ENCODE measurements around the gene PRR19.

PRR19 gene

GRCh38 chr19:42268704-42269477 lies 33.0 kb upstream of the PRR19 start, which contains the start of gene CIC:
TSS of gene CIC (plus strand) at chr19:42269252. CDS start at chr19:42271784, 2,532 bp downstream.
- H3K27me3 ChIP-seq (ENCODE audit: insufficient read depth, insufficient read length), result no peaks in the 10 kb centered on the region
- TF ChIP-seq YY1 (IDR thresholded peaks at IDR 0.05; ENCODE audit: insufficient read depth, insufficient read length) (no peak), SUZ12 (IDR thresholded peaks at IDR 0.05; ENCODE audit: extremely low read depth, insufficient read depth, insufficient read length) (no peak), ZNF274 (IDR thresholded peaks at IDR 0.05; ENCODE audit: low read depth, low read length) (no peak)

DNA sequence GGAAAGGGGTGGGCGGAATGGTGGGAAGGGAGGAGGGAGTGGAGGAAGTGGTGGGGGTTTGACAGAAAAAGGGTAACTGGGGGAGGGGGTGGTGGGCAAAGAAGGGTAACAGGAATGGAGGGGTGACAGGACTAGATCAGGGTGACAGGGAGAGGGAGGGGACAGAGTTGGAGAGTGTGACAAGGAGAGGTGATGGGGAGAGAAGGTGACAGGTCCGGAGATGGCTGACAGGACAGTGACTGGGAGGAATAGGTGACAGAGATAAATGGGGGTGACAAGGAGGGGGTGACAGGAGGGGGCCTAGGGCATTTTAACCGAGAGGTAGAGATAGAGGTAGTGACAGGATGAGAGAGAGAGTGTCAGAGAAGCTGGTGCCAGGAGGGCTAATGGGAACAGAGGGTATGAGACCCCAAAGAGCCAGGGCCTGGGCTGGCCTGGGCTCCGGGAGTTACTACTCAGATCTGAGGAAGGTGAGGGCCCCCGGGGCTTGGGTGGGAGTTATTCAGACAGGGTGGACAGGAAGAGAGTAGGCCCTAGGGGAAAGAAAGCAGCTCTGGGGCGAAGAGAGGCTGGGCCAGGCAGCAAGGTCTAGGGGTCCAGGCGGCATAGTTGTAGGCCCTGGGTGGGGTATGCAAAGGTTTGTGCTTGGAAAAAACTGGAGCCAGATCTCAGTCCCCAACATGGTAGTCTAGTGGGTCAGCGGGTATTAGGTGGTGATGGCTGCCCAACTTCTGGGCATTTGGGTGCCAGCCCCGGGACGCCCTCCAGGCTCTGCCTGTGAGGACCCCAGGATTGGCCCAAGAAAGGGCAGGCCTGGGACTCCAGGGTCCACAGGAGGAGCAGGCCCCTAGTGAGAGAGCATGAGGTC lies 32.2 kb upstream of the PRR19 start:
- H3K9me3 ChIP-seq (ENCODE audit: insufficient read depth, low read length), result no peaks in the 10 kb centered on the region
- peak overlapping the region; percentile 36 for H3K4me3 ChIP-seq (ENCODE audit: insufficient read length, low read depth)
- no peak for DNase-seq (ENCODE audit: low read depth, low spot score)
- H3K4me1 ChIP-seq (ENCODE audit: insufficient read depth, insufficient read length), result peaks cover 2% of the 10 kb centered on the region
- H3K27me3 ChIP-seq (ENCODE audit: insufficient read depth, insufficient read length), result no peaks in the 10 kb centered on the region
- no peak for TF ChIP-seq YY1 (IDR thresholded peaks at IDR 0.05; ENCODE audit: insufficient read depth, insufficient read length)
- H3K9ac ChIP-seq (ENCODE audit: insufficient read length, low read depth), result peak overlapping the region; percentile 61
- H3K36me3 ChIP-seq (ENCODE audit: insufficient read depth, insufficient read length, low read length), result peaks cover 31% of the 10 kb centered on the region

More at GRCh38 chr19:42268704-42269477, 33.0 kb upstream of the PRR19 start, which contains the start of gene CIC:
- Histone ChIP-seq H3K4me3 (ENCODE audit: insufficient read length, low read depth) (peak within 1 kb of the TSS; percentile 88), H3K36me3 (ENCODE audit: insufficient read depth, insufficient read length, low read length) (peaks cover 26% of the 10 kb centered on the region), H3K9me3 (ENCODE audit: insufficient read depth, low read length) (no peaks in the 10 kb centered on the region), H3K4me1 (ENCODE audit: insufficient read depth, insufficient read length) (peaks cover 2% of the 10 kb centered on the region), H3K9ac (ENCODE audit: insufficient read length, low read depth) (peak within 1 kb of the TSS; percentile 90)
- DNase-seq (ENCODE audit: low read depth, low spot score), result peak; percentile 97

DNA sequence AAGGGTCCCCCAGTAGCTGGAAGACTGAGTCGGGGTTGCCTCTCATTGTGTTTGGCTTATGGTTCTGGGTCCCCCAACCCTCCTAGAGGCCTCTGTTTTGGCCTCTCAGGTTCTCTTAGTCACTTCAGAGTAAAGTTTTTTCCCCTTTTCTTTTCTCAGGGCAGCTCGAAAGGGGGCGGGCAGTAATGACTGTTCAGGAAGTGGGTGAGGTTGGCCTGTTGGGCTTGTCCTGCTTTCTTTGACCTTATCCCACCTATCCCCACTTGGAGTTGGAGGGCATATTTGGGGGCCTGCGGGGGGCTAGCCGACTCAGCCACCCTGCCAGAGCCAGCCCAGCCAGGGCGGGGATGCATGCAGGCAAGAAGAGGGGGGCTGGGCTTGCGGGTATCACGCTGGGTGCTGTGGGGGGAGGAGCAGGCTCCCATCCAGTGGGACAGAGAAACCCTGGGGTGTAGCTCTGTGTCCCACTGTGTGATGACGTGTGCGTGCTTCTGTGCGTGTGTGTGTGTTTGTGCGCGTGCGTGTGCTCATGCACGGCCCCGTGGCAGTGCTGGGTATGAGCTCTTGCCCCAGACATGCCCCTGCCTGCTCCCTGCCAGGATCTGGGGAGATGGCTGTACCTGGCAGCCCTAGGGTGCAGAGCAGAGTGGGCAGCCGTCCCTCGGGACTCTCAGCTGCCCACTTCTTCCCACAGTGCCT lies 31.4 kb upstream of the PRR19 start:
- Histone ChIP-seq H3K27me3 (ENCODE audit: insufficient read depth, insufficient read length) (no peaks in the 10 kb centered on the region), H3K9me3 (ENCODE audit: insufficient read depth, low read length) (no peaks in the 10 kb centered on the region), H3K9ac (ENCODE audit: insufficient read length, low read depth) (peak overlapping the region; percentile 64), H3K4me1 (ENCODE audit: insufficient read depth, insufficient read length) (peaks cover 2% of the 10 kb centered on the region), H3K4me3 (ENCODE audit: insufficient read length, low read depth) (no peak overlapping the region), H3K36me3 (ENCODE audit: insufficient read depth, insufficient read length, low read length) (peaks cover 37% of the 10 kb centered on the region)
- no peak for DNase-seq (ENCODE audit: low read depth, low spot score)
- TF ChIP-seq YY1 (IDR thresholded peaks at IDR 0.05; ENCODE audit: insufficient read depth, insufficient read length) (no peak), ZNF274 (IDR thresholded peaks at IDR 0.05; ENCODE audit: low read depth, low read length) (no peak), SUZ12 (IDR thresholded peaks at IDR 0.05; ENCODE audit: extremely low read depth, insufficient read depth, insufficient read length) (no peak)

- DNase-seq (ENCODE audit: low read depth, low spot score), result no peak
- no peaks in the 10 kb centered on the region for H3K9me3 ChIP-seq (ENCODE audit: insufficient read depth, low read length)
- TF ChIP-seq ZNF274 (IDR thresholded peaks at IDR 0.05; ENCODE audit: low read depth, low read length) (no peak), SUZ12 (IDR thresholded peaks at IDR 0.05; ENCODE audit: extremely low read depth, insufficient read depth, insufficient read length) (no peak), YY1 (IDR thresholded peaks at IDR 0.05; ENCODE audit: insufficient read depth, insufficient read length) (no peak)
- peaks cover 2% of the 10 kb centered on the region for H3K4me1 ChIP-seq (ENCODE audit: insufficient read depth, insufficient read length)
- peaks cover 40% of the 10 kb centered on the region for H3K36me3 ChIP-seq (ENCODE audit: insufficient read depth, insufficient read length, low read length)
- no peak overlapping the region for H3K4me3 ChIP-seq (ENCODE audit: insufficient read length, low read depth)
- H3K27me3 ChIP-seq (ENCODE audit: insufficient read depth, insufficient read length), result no peaks in the 10 kb centered on the region
- peak overlapping the region; percentile 32 for H3K9ac ChIP-seq (ENCODE audit: insufficient read length, low read depth)
Measured at GRCh38 chr19:42271045-42271419, 30.9 kb upstream of the PRR19 start.

DNA sequence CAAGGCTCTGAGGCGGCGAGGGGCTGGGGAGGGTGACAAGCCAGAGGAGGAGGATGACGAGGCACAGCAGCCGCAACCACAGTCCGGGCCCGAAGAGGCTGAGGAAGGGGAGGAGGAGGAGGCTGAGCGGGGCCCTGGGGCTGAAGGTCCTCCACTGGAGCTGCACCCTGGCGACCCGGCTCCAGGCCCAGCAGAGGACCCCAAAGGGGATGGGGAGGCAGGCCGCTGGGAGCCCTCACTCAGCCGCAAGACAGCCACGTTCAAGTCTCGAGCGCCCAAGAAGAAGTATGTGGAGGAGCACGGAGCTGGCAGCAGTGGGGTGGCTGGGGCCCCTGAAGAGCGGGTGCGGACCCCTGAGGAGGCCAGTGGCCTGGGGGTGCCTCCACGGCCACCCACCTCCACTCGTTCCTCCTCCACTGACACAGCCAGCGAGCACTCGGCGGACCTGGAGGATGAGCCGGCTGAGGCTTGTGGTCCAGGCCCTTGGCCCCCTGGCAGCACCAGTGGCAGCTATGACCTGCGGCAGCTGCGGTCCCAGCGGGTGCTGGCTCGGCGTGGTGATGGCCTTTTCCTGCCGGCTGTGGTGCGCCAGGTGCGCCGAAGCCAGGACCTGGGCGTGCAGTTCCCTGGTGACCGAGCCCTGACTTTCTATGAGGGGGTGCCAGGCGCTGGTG lies 29.9 kb upstream of the PRR19 start:
- Histone ChIP-seq H3K9me3 (ENCODE audit: insufficient read depth, low read length) (no peaks in the 10 kb centered on the region), H3K27me3 (ENCODE audit: insufficient read depth, insufficient read length) (no peaks in the 10 kb centered on the region), H3K4me3 (ENCODE audit: insufficient read length, low read depth) (no peak overlapping the region), H3K4me1 (ENCODE audit: insufficient read depth, insufficient read length) (peaks cover 2% of the 10 kb centered on the region), H3K36me3 (ENCODE audit: insufficient read depth, insufficient read length, low read length) (peaks cover 42% of the 10 kb centered on the region), H3K9ac (ENCODE audit: insufficient read length, low read depth) (no peak overlapping the region)
- TF ChIP-seq ZNF274 (IDR thresholded peaks at IDR 0.05; ENCODE audit: low read depth, low read length) (no peak), SUZ12 (IDR thresholded peaks at IDR 0.05; ENCODE audit: extremely low read depth, insufficient read depth, insufficient read length) (no peak), YY1 (IDR thresholded peaks at IDR 0.05; ENCODE audit: insufficient read depth, insufficient read length) (no peak)
- DNase-seq (ENCODE audit: low read depth, low spot score), result no peak

- peaks cover 3% of the 10 kb centered on the region for H3K4me1 ChIP-seq (ENCODE audit: insufficient read depth, insufficient read length)
- no peak overlapping the region for H3K9ac ChIP-seq (ENCODE audit: insufficient read length, low read depth)
- DNase-seq (ENCODE audit: low read depth, low spot score), result no peak
- peaks cover 42% of the 10 kb centered on the region for H3K36me3 ChIP-seq (ENCODE audit: insufficient read depth, insufficient read length, low read length)
- no peaks in the 10 kb centered on the region for H3K9me3 ChIP-seq (ENCODE audit: insufficient read depth, low read length)
- TF ChIP-seq SUZ12 (IDR thresholded peaks at IDR 0.05; ENCODE audit: extremely low read depth, insufficient read depth, insufficient read length) (no peak), ZNF274 (IDR thresholded peaks at IDR 0.05; ENCODE audit: low read depth, low read length) (no peak), YY1 (IDR thresholded peaks at IDR 0.05; ENCODE audit: insufficient read depth, insufficient read length) (no peak)
- H3K4me3 ChIP-seq (ENCODE audit: insufficient read length, low read depth), result no peak overlapping the region
- no peaks in the 10 kb centered on the region for H3K27me3 ChIP-seq (ENCODE audit: insufficient read depth, insufficient read length)
Measured at GRCh38 chr19:42272535-42272897, 29.4 kb upstream of the PRR19 start.
